HG02973 (cell line): ENCODE data around the gene IQGAP1.
"Not testable (repeated sequence)": the region's sequence is repeated elsewhere in the genome, so short reads cannot be mapped to it uniquely, and the experiment has no call there.

Experiments
- ATAC-seq: cut with Tn5 transposase; IDR thresholded peaks from one replicate; pipeline ENCODE4 v1.9.1; 2021; ENCODE audit warnings: moderate library complexity; ENCODE audit not compliant: unreplicated experiment

The IQGAP1 gene

DNA sequence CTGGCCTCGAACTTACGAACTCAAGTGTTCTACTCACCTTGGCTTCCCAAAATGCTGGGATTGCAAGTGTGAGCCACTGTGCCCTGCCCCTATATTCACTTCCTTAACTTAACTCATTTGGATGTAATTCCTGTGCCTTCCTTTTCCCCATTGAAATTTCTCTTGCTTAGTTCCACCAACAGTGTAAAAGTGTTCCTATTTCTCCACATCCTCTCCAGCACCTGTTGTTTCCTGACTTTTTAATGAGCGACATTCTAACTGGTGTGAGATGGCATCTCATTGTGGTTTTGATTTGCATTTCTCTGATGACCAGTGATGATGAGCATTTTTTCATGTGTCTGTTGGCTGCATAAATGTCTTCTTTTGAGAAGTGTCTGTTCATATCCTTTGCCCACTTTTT is 21.5 kb downstream of the IQGAP1 start:
- not testable (repeated sequence) for ATAC-seq

GRCh38 chr15:90410316-90410715 is 22.3 kb downstream of the IQGAP1 start:
- ATAC-seq = not testable (repeated sequence)

GRCh38 chr15:90411176-90411575 is 23.1 kb downstream of the IQGAP1 start:
- ATAC-seq = no peak

DNA sequence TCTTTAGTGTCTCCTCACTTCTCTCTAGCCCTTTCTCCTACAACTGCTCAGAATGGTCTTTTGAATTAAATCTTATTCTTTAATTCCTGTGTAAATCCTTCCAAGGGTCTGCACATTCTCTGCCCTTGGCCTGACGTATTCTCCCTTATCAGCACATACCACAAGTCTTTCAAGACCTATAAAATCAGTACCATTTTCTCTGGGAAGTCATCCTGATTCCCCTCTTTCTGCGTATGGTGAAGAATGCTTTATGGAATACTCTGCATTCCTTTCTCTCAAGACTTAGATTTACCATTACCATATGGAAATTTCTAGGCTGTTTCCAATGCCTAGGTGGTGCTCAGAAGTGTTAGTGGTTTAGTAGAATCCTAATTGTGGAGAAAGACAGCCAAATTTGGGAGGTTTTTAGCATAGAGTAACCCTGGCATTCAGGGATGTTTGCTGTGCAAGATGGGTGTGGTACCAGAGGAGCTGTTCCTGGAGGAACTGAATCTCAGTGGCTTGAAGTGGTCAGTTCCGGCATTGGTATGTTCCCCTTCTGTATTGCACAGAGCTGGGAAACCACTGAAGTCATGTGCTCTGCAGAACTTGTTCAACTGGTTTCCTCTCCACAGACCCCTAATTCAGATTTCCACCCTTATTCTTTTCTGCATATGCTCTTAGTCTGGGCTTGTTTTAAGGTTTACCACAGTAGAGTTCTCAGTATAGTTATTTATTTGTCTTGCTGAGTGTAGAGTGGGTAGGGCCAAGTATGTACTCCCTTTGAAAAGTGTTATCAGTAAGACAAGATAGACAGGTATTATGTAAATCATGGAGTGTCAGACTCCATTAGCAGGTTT is 24.5 kb downstream of the IQGAP1 start:
- peak; percentile 75 for ATAC-seq

GRCh38 chr15:90413411-90414379 is 25.7 kb downstream of the IQGAP1 start:
- ATAC-seq = no peak

DNA sequence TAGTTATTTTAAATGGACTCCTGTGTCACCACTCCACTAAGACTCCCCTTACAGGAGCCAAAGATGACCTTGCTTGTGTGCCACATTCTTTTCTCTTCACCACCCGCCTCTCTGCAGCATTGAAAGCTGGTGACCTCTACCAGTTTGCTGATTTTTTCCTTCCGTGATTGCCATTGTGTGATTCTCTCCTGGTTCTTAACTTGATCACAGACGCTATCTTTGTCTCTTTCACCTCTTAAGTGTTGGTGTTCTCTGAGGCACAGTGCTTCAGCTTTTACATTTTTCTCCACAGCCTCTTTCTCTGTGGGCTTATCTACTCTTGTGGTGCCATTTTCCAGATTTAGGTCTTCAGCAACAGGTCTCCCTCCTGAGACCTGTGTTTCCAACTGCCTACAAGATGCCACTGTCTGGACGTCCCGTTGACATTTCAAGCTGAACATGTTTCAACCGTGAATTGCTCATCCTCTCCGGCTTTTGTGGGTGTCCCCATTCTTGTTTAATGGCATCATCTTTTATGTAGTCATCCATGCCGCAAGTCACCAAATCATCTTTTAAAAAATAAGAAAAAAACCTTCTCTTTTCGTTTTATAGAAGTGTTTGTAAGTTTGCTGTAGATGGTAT is 26.5 kb downstream of the IQGAP1 start:
- no peak for ATAC-seq

- not testable (repeated sequence) for ATAC-seq
These were observed 28.0 kb downstream of the IQGAP1 start for GRCh38 chr15:90416052-90416451.

- no peak for ATAC-seq
These were observed 30.6 kb downstream of the IQGAP1 start for GRCh38 chr15:90418627-90419026.

- no peak for ATAC-seq
These were observed 31.2 kb downstream of the IQGAP1 start for GRCh38 chr15:90419206-90419605.

DNA sequence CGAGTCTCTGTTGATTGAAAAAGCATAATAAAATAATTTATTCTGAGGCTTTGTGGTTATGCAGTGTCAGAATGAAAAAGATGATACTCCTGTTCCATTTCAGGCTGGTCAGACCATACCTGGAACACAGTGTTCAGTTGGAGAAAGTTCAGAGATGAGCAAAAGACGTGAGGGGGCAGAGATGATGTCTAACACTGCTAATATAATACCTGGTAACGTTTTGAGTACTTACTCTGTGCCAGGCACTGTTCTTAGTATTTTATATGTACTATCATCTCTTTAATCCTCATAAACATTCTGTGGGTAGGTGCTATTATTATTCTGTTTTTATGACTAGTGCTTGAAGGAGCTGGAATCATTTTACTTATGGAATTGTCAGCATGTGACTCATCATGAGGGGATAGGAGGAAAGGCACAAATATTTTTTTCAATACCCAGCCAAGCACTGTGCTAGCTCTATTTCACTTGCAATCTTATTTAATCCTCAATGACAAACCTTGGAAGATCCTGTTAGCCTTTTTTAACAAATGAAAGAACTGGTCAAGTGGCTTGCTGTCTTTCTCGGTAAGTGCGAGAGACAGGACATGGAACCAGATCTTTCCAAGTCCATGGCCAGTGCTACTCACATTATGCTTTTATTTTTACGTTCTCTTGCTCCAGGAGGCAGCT is 31.8 kb downstream of the IQGAP1 start:
- no peak for ATAC-seq

DNA sequence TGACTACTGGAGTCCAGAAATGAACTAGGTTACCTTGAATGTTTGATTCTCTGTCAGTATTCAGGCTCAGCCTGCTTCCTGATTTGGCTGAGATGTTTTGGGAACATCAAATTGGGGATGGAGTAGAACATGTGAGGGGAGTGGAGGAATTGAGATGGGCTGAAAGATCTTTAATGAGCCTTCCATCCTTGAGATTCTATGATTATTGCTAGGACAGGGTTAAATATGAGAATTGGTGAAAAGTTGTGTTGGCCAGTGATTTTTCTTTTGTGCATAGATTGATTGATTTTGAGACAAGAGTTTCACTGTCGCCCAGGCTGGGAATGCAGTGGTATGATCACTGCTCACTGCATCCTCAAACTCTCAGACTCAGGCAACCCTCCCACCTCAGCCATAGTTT is 32.4 kb downstream of the IQGAP1 start:
- no peak for ATAC-seq

DNA sequence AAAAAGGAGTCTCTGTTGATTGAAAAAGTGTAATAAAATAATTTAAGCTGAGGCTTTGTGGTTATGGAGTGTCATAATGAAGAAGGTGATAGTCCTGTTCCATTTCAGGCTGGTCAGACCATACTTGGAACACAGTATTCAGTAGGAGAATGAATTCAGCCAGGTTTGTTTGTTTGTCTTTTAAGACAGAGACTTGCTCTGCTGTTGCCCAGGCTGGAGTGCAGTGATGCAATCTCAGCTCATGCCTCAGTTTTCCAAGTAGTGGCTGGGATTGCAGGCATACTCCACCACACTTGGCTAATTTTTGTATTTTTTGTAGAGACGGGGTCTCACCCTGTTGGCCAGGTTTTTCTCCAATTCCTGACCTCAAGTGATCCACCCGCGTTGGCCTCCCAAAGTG is 33.5 kb downstream of the IQGAP1 start:
- ATAC-seq = no peak

GRCh38 chr15:90422043-90422442 is 34.0 kb downstream of the IQGAP1 start:
- no peak for ATAC-seq

GRCh38 chr15:90422936-90423335 is 34.9 kb downstream of the IQGAP1 start:
- no peak for ATAC-seq

GRCh38 chr15:90423801-90424319 is 35.8 kb downstream of the IQGAP1 start:
- no peak for ATAC-seq

DNA sequence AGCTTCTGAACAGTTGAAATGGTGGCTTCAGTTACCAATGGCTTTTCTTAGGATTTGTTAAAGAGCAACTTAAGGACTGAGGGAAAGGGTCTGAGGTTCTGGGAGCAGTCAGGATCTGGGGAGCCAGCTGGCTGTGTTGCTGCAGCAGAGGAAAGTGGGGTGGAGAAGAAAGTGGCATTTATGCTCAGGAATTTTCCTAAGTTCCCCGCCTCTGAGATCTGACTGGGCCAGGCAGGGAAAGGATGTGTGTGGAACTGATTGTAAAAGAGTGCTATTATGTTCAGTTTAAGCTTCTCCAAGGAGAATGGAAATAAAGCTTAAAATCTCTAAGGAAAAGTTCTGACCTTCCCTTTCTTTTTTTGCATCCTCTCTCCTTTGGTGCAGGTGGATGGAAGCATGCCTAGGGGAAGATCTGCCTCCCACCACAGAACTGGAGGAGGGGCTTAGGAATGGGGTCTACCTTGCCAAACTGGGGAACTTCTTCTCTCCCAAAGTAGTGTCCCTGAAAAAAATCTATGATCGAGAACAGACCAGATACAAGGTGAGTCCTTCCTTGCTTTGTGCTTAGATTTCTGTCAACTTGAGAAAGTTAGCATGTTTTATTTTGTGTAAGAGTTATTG is 37.8 kb downstream of the IQGAP1 start:
- ATAC-seq = no peak

GRCh38 chr15:90427185-90427584 is 39.1 kb downstream of the IQGAP1 start:
- no peak for ATAC-seq

GRCh38 chr15:90432253-90432652 is 44.2 kb downstream of the IQGAP1 start:
- no peak for ATAC-seq

DNA sequence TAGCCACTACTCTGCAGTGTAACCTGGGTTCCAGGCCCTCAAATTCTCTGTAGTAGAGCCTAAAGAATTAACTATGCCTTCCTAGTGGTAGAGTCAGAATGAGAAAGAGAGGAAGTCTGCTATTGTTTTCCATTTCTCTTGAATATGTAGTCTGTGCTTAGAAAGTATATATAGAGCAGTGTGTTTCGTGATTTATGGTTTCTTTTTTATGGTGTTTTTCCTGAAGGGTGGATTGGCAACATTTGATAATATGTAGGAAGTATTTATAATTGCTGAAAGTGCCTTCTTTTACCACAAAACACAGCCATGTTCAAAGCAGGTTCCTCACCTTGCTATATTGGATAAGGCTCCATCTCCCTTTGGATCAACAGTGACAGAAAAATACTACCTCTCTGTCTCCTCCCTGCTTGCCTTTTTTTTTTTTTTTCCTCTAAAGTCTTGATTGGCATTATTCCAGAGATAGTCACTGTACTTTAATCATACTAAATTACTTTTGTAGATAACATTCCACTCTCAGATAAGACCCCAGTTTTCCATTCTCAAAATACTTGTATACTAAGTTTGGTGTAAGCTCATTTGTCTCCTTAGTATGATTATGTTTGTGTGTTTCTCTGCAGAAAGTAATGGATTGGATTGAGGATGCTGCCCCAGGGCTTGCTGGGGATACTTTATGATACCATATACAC is 47.8 kb downstream of the IQGAP1 start:
- ATAC-seq = no peak

GRCh38 chr15:90436952-90437351 is 48.9 kb downstream of the IQGAP1 start:
- no peak for ATAC-seq
